HFFc6 (cell line): ENCODE results near the gene GSG1L2. TPM values are rescaled to one million over a fixed set of nuclear protein-coding genes. Genes with fewer than 3 reads are reported as not detected.

Experiments
- DNase-seq: peaks from one replicate; pipeline ENCODE4 v3.0.0-alpha.2; 2018
- H3K27ac Mint-ChIP-seq: 2 replicates; pipeline ENCODE4 v1.8.0; 2020; ENCODE audit warnings: mild to moderate bottlenecking, mixed read lengths
- H3K27me3 Mint-ChIP-seq: 2 replicates; pipeline ENCODE4 v1.8.0; 2021; ENCODE audit warnings: mild to moderate bottlenecking, moderate library complexity, mixed read lengths; ENCODE audit not compliant: insufficient read depth
- H3K36me3 Mint-ChIP-seq: 2 replicates; pipeline ENCODE4 v1.8.0; 2021; ENCODE audit warnings: low read depth, mixed read lengths
- H3K4me1 Mint-ChIP-seq: 2 replicates; pipeline ENCODE4 v1.8.0; 2020; ENCODE audit warnings: low read depth, mixed read lengths
- H3K4me3 Mint-ChIP-seq: 2 replicates; pipeline ENCODE4 v1.8.0; 2020; ENCODE audit warnings: mild to moderate bottlenecking, moderate library complexity, mixed read lengths
- H3K9me3 Mint-ChIP-seq: 2 replicates; pipeline ENCODE4 v1.8.0; 2020; ENCODE audit warnings: mild to moderate bottlenecking, mixed read lengths
- long read RNA-seq: library from polyadenylated mRNA; unstranded; transcript quantifications from one replicate; pipeline ENCODE4 v2.0.0, GENCODE V29; 2019
- total RNA-seq, 6 experiments: library from RNA; stranded (reverse); fragmentation: NEBNext Ultra II Directional; extraction: Animal tissue kit (Norgen Biotek cat#: 25700); gene quantifications; 2 replicates in 1 of 6; 3 replicates in 5 of 6; pipeline ENCODE4 v1.2.3, GENCODE V29; 2021
- TF ChIP-seq, protein P1 (sequence below): fragments of 200-600 bp; sonication (generic); IDR thresholded peaks from 2 replicates; pipeline ENCODE4 v1.5.0; 2021; ENCODE audit warnings: antibody characterized with exemption, mild to moderate bottlenecking

The GSG1L2 gene
- not detected for total RNA-seq
- long read RNA-seq = 0 reads

DNA sequence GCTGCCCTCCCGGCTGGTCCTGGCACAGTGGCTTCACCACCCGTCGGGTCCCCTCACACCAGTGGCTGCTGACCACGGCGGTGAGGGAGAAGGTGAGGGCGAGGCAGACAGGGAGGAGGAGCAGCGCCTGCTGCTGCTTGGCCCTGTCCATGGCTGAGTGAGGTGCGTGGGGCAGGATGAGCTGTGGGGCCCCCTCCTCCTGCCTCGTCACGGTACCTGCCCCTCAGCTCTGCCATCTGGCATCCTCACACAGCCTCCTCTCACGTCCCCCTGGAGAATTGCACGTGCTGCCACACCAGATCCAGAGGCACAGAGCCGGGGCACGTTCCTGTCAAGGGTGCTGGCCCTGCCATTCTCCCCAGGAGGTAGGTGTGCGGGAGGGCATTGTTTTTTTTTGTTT lies at the start of gene GSG1L2:
Gene GSG1L2 (minus strand): TSS at position 159 of the 400 bp plus-strand sequence. CDS start 8 bp downstream, at position 151.
- peaks cover 4% of the 10 kb centered on the region; the same call in 1 of the 2 replicates for H3K27me3 Mint-ChIP-seq
- H3K9me3 Mint-ChIP-seq = peaks cover 17% of the 10 kb centered on the region; the same call in 1 of the 2 replicates
- TF ChIP-seq, protein P1, sequence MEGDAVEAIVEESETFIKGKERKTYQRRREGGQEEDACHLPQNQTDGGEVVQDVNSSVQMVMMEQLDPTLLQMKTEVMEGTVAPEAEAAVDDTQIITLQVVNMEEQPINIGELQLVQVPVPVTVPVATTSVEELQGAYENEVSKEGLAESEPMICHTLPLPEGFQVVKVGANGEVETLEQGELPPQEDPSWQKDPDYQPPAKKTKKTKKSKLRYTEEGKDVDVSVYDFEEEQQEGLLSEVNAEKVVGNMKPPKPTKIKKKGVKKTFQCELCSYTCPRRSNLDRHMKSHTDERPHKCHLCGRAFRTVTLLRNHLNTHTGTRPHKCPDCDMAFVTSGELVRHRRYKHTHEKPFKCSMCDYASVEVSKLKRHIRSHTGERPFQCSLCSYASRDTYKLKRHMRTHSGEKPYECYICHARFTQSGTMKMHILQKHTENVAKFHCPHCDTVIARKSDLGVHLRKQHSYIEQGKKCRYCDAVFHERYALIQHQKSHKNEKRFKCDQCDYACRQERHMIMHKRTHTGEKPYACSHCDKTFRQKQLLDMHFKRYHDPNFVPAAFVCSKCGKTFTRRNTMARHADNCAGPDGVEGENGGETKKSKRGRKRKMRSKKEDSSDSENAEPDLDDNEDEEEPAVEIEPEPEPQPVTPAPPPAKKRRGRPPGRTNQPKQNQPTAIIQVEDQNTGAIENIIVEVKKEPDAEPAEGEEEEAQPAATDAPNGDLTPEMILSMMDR = no peak
- DNase-seq = no peak
- H3K27ac Mint-ChIP-seq = no peak within 1 kb of the TSS
- H3K36me3 Mint-ChIP-seq = peaks cover 5% of the 10 kb centered on the region; the same call in 1 of the 2 replicates
- H3K4me3 Mint-ChIP-seq = no peak within 1 kb of the TSS
- no peaks in the 10 kb centered on the region for H3K4me1 Mint-ChIP-seq

DNA sequence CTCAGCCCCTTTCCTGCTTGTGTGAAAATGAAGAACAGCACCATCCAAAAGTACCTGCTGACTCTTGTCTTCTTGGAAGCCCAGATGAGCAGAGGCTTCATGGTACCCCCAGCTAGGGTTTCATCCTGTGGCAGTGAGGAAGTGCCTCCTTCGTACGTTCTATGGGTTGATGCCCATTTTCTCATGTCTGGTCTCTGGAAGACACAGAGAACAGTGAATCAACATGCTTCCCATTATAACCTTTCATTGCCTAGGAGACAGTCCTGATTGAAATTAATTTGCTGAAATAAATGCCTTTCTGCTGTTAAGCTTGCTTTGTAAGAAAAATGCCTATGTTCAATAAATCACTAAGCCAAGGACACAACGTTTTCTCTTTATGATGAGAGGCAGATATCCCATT lies 46.7 kb upstream of the GSG1L2 start:
- DNase-seq = no peak
- peaks cover 6% of the 10 kb centered on the region; the same call in 1 of the 2 replicates for H3K36me3 Mint-ChIP-seq
- H3K4me3 Mint-ChIP-seq = no peak overlapping the region
- TF ChIP-seq, protein P1 = no peak
- H3K4me1 Mint-ChIP-seq = no peaks in the 10 kb centered on the region
- H3K27ac Mint-ChIP-seq = no peak overlapping the region
- peaks cover 9% of the 10 kb centered on the region for H3K27me3 Mint-ChIP-seq
- H3K9me3 Mint-ChIP-seq = peaks cover 33% of the 10 kb centered on the region

DNA sequence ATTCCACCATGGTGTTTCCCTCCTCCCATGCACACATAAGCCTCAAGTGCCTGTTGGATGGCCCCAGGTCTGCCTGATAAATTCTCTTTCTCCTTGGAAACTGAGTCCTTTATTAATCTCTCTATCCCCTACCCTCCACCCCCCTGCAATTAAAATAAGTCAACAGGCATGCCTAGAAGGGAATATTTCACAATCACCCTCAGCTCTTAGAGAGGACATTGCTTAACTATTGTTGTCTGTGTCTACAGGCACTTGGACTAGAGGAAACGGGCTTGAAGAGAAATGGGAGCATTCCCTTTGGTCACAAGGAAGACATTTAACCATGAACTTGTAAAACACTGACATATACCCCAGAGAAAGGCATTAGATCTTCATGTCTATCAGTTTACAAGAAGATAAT lies 43.7 kb upstream of the GSG1L2 start:
- Mint-ChIP-seq H3K27me3 (peaks cover 18% of the 10 kb centered on the region), H3K9me3 (peaks cover 42% of the 10 kb centered on the region), H3K4me3 (no peak overlapping the region), H3K36me3 (peaks cover 6% of the 10 kb centered on the region; the same call in 1 of the 2 replicates), H3K4me1 (no peaks in the 10 kb centered on the region), H3K27ac (no peak overlapping the region)
- TF ChIP-seq, protein P1 = no peak
- no peak for DNase-seq

DNA sequence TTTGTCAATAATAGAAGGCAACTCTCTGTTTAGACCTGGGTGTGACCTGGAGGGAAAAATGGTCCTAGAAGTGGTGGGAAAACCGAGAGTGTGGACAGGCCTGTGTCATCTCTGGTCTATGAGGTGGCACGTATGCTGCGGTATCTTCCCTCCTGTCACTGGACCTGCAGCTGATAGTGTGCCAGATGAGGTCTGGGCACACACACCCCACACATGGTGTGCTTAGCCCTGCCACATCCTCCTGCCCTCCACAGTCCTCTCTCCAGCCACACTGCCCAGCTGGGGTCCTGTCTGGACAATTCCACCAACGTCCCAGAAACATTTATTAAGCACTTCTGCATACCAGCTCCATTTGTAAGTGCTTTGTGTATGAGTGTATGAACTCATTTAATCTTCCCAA lies 41.1 kb upstream of the GSG1L2 start:
- no peak for DNase-seq
- TF ChIP-seq, protein P1 = no peak
- H3K4me1 Mint-ChIP-seq = no peaks in the 10 kb centered on the region
- H3K27me3 Mint-ChIP-seq = peaks cover 13% of the 10 kb centered on the region
- H3K27ac Mint-ChIP-seq = no peak overlapping the region
- H3K4me3 Mint-ChIP-seq = no peak overlapping the region
- H3K9me3 Mint-ChIP-seq = peaks cover 45% of the 10 kb centered on the region
- H3K36me3 Mint-ChIP-seq = peaks cover 6% of the 10 kb centered on the region; the same call in 1 of the 2 replicates

DNA sequence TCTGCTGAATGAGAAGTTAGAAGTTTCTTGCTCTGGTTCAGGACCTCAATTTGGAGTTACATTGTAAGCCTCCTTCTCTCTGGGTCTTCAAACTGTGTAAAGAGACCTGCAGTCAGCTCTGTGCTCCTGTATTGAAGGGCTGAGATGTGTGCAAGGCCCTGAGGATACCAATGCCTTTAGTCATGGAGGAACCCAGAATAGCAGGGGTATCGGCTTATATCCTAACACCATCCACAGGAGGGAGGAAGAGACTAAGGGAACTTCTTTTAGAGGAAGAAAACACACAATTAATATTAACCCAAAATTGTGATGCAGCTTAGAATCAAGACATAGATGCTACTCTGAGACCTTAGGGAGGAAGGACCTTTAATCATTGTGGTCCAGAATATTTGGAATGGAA lies 40.3 kb upstream of the GSG1L2 start:
- H3K4me3 Mint-ChIP-seq = no peak overlapping the region
- DNase-seq = no peak
- peaks cover 6% of the 10 kb centered on the region; the same call in 1 of the 2 replicates for H3K36me3 Mint-ChIP-seq
- peaks cover 13% of the 10 kb centered on the region for H3K27me3 Mint-ChIP-seq
- TF ChIP-seq, protein P1 = no peak
- no peak overlapping the region for H3K27ac Mint-ChIP-seq
- peaks cover 39% of the 10 kb centered on the region for H3K9me3 Mint-ChIP-seq
- no peaks in the 10 kb centered on the region for H3K4me1 Mint-ChIP-seq
